Activated CD8-positive, alpha-beta memory T cell treated with anti-CD3 and anti-CD28 coated beads for 48 hours (primary cell): ENCODE measurements around the gene HSFY1.
"Not testable (repeated sequence)": the region's sequence is repeated elsewhere in the genome, so short reads cannot be mapped to it uniquely, and the experiment has no call there.

ENCODE experiments used
- DNase-seq, 3 experiments: peaks; one replicate each; pipeline ENCODE4 v3.0.0-alpha.2; 2020; ENCODE audit warnings: low read depth in 2 of 3, low spot score in 2 of 3

HSFY1 gene

GRCh38 chrY:18546420-18546819 is at the start of gene HSFY1:
Gene HSFY1 (plus strand): TSS chrY:18546720. CDS start chrY:18546788, 68 bp downstream.
- DNase-seq: not testable (repeated sequence)

- not testable (repeated sequence) for DNase-seq
Observed at GRCh38 chrY:18504266-18504665, 42.3 kb upstream of the HSFY1 start.

GRCh38 chrY:18530995-18531655 is 15.4 kb upstream of the HSFY1 start:
- DNase-seq: not testable (repeated sequence)

GRCh38 chrY:18538952-18539351 is 7.6 kb upstream of the HSFY1 start:
- not testable (repeated sequence) for DNase-seq

- not testable (repeated sequence) for DNase-seq
Observed at GRCh38 chrY:18553132-18553531, 6.6 kb downstream of the HSFY1 start.

GRCh38 chrY:18565915-18566314 is 19.4 kb downstream of the HSFY1 start:
- not testable (repeated sequence) for DNase-seq
